GM21825 (cell line): ENCODE results near the gene CILP2.

Source experiments
- ATAC-seq: cut with Tn5 transposase; IDR thresholded peaks from one replicate; pipeline ENCODE4 v1.9.1; 2021; ENCODE audit warnings: mild to moderate bottlenecking, moderate library complexity; ENCODE audit not compliant: unreplicated experiment

CILP2 gene

DNA sequence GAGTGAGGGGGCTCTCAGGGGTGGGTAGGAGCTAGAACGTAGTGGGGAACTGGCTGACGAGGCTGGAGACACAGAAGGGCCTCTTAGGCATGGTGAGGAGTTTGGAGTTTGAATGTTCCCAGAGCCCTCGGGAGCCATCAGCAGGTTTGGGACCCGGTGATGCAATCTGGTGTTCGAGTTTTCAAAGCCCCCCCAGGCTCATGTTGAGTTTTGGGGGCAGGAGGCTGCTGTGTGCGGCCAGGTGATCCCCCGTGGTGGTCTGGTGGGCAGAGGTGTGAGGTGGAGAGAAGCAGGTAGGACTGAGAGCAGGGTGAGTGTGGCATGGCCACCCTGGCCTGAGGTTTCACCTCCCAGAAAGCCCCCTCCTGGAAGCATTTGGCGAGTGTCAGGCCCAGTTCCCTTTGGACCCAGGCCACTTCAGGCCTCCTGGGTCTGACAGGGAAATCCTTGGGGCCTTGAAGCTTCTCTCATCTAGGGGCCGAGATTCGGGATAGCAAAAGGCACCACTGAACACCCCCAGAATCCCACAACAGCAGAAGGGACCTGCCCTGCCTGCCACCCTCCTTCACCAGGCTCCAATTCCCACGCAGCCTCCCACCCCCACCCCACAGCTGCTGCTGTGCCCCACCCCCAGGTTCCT, 8.2 kb upstream of the CILP2 start:
- no peak for ATAC-seq

DNA sequence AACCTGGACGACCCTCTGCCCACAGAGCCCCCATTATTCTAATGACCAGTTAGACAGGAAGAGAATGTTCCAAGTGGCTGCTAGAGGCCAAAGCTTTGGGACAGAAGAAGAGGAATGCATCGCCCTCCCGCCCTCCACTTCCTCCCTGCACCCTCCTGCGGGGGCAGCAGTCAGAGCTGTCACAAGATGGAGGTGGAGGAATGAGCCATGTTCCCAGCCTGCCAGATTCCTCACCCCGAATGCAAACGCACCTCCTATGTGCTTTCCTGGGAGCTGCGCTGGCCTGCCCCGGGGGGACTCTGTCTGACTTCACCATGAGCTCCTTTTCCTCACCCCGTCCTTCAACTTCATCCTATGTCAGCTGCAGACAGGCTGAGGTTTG, 7.7 kb upstream of the CILP2 start:
- ATAC-seq = no peak

DNA sequence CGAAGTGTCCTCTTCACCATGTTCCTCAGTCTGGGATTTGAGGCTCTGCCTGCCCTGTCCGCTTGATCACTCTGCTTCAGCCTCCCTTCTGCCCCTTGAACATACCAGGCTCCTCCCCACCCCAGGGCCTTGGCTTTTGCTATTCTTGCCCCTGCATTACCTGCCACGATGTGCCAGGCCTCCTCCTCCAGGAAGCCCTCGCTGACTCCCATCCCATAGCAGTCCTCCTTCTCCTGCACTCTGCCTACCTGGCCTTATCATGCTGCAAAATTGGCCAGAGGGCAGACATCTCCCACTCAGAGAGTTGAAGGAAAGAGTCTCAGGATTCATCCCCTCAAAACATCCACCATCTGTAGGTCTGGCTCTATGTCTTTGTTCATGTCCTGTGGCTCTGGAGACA, 7.2 kb upstream of the CILP2 start:
- no peak for ATAC-seq

DNA sequence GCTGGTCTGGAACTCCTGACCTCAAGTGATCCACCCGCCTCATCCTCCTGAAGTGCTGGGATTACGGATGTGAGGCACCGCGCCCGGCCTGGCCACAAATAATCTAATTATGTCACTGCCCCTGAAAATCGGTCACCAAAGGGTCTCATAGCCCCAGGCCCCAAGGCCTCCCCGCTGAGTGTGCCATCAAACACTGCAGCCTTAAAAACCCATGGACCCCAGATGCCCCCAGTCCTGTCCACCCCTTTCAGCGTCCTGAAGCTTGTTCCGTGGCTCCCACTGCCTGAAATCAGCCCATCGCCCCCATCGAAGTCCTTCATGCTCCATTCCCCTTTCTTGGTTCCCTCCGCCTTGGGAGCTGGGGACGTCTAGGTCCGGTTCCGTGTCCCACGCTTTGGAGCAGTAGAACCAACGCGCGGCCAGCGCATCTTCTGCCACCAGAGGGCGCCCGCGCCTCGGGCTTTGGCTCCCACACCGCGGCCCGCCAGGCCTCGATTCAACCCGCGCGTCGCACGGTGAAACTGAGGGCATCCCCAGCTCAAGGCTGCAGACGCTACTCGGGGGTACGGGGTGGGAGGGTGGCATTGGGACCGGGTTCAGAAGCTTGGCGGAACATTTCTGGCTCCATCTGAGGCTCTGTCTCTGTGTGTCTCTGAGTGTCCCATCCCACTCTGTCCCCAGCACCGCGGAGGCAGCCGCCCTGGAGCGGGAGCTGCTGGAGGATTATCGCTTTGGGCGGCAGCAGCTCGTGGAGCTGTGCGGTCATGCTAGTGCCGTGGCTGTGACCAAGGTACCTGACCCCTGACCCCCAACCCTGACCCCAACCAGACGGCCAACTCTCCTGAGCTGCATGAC, 5.9 kb upstream of the CILP2 start:
- ATAC-seq = no peak

DNA sequence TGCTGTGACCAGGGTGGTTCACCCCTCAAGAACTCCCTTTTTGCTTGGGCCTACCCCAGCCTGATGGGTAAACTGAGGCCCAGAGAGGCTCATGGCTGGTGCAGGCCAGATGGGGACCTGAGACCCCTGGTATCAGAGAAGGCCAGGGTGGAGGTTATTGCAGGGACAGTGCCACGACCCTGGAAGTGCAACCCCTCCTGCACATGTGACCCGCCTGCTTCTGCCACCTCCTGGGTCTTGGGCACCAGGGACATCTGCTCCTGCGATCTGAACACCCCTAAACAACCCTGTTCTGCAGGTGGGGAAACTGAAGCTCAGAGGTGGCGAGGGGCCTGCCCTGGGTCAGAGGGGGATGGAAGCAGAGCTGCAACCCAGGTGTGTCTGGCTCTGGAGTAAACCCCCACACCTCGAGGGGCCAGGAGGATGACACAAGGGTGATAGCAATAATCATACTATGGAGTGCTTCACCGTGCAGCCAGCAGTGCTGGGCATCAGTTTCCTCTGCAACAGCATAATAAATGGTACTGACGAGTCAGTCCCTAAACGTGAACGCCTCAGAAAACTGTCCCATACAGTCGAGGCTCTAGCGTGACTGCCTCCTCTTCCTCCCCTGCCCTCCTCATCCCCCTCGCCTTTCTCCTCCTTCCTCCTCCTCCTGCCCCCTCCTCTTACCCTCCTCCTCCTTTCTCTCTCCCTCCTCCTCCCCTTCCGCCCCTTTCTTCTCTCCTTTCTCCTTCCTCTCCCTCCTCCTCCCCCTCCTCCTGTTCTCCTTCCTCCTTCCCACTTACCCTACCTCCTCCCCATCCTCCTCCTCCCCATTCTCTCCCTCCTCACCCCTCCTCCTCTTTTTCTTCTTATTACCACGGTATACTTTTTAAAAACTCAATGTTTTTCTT, 5.0 kb upstream of the CILP2 start:
- no peak for ATAC-seq

DNA sequence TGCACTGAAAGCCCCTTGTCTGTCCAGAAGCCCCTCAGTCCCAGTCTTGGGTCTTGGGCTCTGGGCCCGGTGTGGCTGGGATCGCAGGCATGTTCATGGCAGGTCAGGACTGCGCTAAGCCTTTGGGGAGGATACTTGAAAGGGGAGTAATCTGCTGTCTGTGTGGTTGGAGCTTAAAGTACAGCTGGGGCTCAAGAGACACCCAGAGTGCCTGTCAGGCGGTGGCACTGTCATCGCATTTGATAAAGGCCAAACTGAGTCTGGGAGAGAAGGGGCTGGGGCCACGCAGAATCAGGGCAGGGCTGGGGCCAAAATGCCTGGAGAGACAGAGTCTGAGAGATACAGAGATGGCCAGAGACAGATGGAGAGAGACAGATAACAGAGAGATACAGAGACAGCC, 4.2 kb upstream of the CILP2 start:
- ATAC-seq = no peak

DNA sequence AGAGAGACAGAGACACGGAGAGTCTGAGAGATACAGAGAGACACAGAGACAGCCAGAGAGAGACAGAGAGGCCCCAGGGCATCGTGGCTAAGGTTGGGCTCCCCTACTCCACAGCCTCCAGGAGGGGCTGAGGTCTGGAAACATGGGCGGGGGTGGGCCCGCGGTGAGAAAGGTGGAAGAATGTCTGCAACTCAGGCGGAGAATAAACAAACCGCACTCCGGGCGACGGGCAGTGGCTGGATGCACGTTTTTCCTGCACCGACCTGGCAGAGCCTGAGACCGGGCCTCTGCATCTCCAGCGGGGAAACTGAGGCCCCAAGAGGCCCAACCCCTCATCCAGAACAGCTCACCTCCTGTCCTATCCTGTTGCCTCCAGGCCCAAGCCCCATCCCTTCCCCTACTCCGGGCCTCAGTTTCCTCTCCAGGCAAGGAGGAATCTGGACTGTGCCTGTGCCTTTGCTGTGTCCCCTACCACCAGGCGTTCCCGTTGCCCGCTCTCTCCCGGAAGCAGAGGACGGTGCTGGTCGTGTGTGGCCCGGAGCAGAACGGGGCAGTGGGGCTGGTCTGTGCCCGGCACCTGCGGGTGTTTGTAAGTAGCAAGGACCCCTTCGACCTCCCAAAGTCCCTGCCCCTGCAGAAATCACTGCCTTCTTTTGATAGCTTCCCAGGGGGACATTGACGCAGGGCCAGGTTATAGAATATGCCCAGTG, 3.4 kb upstream of the CILP2 start:
- ATAC-seq = no peak

DNA sequence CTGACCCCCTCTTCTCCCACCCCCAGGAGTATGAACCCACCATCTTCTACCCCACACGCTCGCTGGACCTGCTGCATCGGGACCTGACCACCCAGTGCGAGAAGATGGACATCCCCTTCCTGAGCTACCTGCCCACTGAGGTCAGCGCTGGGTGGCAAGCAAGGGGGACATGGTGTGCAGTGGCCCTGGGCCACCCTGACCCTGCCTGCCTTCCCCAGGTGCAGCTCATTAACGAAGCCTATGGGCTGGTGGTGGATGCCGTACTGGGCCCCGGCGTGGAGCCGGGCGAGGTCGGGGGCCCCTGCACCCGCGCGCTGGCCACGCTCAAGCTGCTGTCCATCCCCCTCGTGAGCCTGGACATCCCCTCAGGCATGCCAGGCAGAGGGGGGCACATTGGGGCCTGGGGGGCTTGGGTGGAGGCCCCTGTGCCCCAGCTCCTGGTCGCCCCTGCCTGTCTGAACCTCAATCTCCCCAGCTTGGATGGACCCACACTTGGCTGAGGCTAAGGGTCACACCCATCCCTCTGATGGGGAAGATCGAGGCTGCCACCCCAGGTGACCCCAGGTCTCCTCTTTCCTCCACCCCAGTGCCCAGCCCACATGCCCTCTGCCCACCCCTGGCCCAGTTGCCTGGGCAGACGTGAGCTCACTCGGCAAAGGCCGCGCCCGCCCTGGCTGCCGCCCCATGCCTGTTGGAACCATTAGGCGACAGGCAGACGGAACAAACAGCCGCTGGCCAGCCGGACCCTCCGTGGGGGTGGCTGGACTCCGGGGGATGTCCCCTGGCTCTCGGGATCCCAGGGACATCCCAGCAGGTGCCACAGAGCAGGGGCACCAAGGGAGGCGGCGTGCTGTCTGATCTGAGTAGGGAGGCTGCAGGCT, 2.5 kb upstream of the CILP2 start:
- ATAC-seq = no peak

DNA sequence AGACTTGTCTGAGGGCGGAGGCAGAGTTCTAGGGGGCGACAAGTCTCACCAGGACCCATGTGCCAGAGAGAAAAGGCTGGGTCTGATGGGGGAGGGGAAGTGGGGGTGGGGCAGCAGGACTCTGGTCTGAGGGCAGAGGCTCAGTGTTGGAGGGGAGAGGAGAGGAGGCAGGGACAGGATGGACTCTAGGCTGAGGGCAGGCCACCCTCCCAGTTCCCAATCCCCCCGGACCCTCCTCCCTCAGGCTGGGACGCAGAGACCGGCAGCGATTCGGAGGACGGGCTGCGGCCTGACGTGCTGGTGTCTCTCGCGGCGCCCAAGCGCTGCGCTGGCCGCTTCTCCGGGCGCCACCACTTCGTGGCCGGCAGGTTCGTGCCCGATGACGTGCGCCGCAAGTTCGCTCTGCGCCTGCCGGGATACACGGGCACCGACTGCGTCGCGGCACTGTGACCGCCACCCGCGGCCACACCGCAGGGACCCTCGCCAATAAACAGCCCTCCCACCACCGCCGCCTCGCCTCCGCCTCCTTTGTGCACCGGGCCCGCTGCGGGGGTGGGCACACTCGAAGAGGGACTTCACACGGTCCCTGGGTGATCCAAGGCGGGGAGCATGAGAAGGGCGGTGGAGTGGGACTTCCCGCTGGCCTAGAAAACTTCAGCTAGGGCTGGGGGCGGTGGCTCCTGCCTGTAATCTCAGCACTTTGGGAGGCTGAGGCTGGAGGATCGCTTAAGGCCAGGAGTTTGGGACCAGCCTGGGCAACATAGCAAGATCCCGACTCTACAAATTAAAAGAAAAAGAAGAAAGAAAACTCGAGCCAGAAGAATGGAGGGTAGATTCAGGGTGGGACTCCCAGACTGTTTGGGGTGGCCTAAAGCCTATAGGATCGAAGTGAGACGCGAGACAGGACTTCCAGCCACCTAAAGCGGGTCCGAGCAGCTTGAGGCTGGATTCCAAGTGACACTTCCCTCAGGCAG, 703 bp upstream of the CILP2 start:
- no peak for ATAC-seq

DNA sequence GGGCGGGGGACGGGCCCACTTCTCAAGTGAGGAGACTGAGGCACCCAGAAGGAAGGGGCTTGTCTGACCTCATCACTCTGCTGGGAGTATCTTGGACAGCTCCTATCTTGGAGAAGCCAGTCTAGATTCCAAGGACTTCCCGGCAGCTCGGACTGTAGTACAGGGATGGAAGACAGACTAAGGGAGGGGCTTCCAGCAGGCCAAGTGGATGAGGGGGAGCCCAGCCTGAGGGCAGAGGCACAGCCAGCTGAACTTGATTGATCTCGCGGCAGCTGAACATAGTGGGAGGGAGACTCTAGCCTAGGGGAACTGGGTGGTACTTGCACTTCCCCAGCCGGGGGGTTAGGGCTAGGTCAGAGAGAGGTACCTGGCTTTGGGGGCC, 711 bp downstream of the CILP2 start:
- no peak for ATAC-seq

DNA sequence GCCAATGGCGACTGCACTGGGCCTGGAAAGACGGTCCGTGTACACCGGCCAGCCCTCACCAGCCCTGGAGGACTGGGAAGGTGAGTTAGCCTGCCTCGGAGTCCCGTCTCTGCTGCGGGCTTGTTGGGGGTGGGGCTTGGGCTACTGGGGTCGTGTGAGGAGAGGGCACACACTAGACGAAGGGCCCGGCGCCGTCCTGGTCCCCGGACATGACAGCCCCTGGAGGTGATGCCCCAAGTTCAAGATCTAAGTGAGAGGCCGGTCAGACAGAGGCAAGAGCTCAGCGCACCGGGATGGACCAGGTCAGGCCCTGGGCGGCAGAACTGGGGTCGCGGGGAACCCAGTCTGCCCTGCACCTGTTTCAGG, 1.6 kb downstream of the CILP2 start:
- ATAC-seq = no peak

DNA sequence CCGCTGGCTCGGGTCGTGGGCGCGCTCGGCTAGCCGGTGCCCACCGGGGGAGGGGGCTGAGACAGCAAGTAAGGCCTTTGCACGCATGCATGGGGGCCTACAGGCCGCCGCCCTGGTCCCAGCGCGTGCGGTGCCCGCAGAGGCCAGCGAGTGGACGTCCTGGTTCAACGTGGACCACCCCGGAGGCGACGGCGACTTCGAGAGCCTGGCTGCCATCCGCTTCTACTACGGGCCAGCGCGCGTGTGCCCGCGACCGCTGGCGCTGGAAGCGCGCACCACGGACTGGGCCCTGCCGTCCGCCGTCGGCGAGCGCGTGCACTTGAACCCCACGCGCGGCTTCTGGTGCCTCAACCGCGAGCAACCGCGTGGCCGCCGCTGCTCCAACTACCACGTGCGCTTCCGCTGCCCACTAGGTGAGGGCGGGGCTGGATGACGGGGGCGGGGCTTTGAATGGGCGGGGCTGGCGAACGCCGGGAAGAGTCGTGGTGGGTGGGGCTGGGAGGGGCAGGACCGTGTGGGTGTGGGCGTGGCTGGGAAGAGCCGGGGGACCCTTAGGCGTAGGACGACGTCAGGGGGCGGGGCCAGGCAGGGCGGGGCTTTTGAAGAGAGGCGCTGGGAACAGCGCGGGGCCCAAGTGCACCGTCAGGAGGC, 2.1 kb downstream of the CILP2 start:
- ATAC-seq = no peak

DNA sequence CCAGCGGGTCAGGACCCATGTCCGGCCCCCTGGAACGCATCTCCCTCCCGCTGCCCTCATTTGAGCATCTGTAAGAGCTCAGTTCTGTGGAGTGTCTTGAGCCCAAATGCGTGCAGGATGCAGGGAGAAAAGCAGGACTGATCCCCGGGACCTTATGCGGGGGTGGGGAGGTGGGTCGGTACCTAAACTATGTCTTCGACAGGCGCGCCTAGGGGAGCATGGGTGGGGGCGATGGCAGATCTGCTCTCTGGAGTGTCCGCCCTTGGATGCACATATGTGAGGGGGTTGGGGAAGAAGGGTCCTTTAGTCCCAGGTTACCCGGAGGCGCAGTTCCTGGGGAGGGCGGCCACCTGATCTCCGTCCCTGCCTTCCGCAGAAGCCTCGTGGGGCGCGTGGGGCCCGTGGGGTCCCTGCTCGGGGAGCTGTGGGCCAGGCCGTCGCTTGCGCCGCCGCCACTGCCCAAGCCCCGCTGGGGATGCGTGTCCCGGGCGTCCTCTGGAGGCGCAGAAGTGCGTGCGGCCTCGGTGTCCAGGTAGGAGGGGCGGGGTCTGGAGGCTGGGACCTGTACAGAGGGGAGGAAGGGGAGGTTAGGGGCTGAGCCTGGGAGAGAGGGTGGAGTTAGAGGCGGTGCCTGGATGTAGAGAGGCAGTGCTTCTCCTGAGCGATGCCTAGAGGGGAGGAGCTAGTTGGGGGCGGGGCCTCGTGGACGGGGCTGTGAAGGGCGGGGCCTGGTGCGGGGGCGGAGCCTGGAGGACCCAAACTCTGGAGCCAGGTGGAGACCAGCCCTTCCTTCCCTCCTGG, 2.9 kb downstream of the CILP2 start:
- ATAC-seq = no peak

DNA sequence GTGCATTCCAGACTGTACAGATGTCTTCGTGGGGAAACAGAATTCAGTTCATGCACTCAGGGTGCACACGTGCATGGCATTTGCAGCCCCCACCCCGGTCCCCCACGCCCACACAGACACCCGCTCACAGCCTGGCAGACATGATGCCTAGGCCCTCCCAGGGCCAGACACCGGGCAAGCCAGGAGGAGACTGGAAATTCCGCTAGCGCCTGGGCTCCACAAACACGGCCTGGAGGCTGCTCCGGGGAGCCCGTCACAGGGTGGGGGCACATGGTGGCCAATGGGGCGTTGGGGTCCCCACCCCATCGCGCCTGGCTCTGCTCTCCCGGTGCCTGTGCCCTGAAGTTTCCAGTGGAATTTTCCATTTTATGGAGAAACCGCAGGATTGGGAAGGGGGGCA, 3.6 kb downstream of the CILP2 start:
- no peak for ATAC-seq

DNA sequence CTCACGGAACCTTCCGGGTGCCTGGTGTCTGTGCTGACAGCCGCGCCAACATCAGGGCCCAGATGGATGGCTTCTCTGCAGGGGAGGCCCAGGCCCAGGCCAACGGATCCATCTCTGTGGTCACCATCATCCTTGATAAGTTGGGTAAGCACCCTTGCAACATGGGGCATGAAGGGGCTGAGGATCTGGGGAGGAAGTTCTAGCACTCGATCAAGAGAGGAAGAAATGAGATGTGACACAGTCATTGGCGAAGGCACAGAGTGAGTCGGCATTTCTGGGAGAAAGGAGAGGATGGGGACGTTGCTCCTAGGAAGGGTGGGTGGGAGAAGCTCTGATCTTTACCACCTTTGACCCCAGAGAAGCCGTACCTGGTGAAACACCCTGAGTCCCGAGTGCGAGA, 4.4 kb downstream of the CILP2 start:
- ATAC-seq = no peak

DNA sequence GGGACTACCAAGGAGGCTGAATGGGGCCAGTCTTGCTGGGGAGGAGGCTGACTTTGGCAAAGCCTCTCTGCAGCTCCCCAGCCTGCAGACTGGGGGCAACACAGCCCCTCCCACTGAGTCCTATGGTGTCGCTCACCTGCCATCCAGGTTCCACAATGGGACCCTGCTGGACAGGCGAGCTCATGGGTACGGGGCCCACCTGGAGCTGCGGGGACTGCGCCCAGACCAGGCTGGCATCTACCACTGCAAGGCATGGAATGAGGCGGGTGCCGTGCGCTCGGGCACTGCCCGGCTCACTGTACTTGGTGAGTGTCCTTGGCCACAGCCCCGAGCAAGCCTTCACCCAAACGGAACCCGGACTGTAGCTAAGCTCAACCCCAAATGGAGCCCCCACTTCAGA, 5.0 kb downstream of the CILP2 start:
- no peak for ATAC-seq

DNA sequence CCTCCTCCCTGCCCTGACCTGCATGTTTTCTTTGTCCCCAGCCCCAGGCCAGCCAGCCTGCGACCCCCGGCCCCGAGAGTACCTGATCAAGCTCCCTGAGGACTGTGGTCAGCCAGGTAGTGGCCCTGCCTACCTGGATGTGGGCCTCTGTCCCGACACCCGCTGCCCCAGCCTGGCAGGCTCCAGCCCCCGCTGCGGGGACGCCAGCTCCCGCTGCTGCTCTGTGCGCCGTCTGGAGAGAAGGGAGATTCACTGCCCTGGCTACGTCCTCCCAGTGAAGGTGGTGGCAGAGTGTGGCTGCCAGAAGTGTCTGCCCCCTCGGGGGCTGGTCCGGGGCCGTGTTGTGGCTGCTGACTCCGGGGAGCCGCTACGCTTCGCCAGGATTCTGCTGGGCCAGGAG, 5.6 kb downstream of the CILP2 start:
- ATAC-seq = no peak
